DND-41 (cell line): Measurements from ENCODE around the gene SLC27A2.

Experiments
- ATAC-seq: fragments of 200-7000 bp; cut with Tn5 transposase; 3 replicates; pipeline ENCODE4 v1.9.1; 2021; ENCODE audit warnings: low read depth; ENCODE audit not compliant: insufficient read depth
- DNase-seq: peaks from one replicate; pipeline ENCODE4 v3.0.0-alpha.2; 2020
- H2AFZ ChIP-seq: 2 replicates; pipeline ENCODE4 v1.6.0; 2012; ENCODE audit warnings: low read depth, low read length
- H3K27ac ChIP-seq: 2 replicates; pipeline ENCODE4 v1.5.1; 2012; ENCODE audit warnings: low read length, inconsistent platforms
- H3K27me3 ChIP-seq: fragments of 200-600 bp; sonication (generic); 2 replicates; pipeline ENCODE4 v1.6.0; 2012; ENCODE audit warnings: low read length, mild to moderate bottlenecking, inconsistent platforms; ENCODE audit not compliant: insufficient read depth, poor library complexity
- H3K36me3 ChIP-seq: 2 replicates; pipeline ENCODE4 v1.5.1; 2012; ENCODE audit warnings: low read length, inconsistent platforms; ENCODE audit not compliant: insufficient read depth
- H3K4me1 ChIP-seq: 2 replicates; pipeline ENCODE4 v1.5.1; 2012; ENCODE audit warnings: mild to moderate bottlenecking, low read length; ENCODE audit not compliant: insufficient read depth
- H3K4me2 ChIP-seq: 2 replicates; pipeline ENCODE4 v1.6.0; 2012; ENCODE audit warnings: mild to moderate bottlenecking, moderate library complexity, low read length, inconsistent platforms; ENCODE audit not compliant: insufficient read depth
- H3K4me3 ChIP-seq, 2 experiments: fragments of 200-600 bp in 1 of 2; shearing (Covaris generic) in 1 of 2; 2 replicates each; pipeline ENCODE4 v1.5.1; 2012 to 2016; ENCODE audit warnings: inconsistent platforms in 2 of 2, low read length in 2 of 2, mild to moderate bottlenecking in 2 of 2, low read depth in 1 of 2, moderate library complexity in 1 of 2
- H3K79me2 ChIP-seq: 2 replicates; pipeline ENCODE4 v1.6.0; 2012; ENCODE audit warnings: low read length, inconsistent platforms; ENCODE audit not compliant: insufficient read depth
- H3K9ac ChIP-seq: 2 replicates; pipeline ENCODE4 v1.6.0; 2012; ENCODE audit warnings: low read depth, mild to moderate bottlenecking, inconsistent platforms, low read length, moderate library complexity
- H3K9me3 ChIP-seq: 2 replicates; pipeline ENCODE4 v1.5.1; 2012; ENCODE audit warnings: low read length, moderate library complexity, mild to moderate bottlenecking, inconsistent platforms; ENCODE audit not compliant: insufficient read depth, severe bottlenecking
- H4K20me1 ChIP-seq: 2 replicates; pipeline ENCODE4 v1.6.0; 2012; ENCODE audit warnings: low read length; ENCODE audit not compliant: insufficient read depth
- CTCF ChIP-seq: IDR thresholded peaks from 2 replicates; pipeline ENCODE4 v1.5.1; 2012; ENCODE audit warnings: borderline replicate concordance, low read length, moderate library complexity, mild to moderate bottlenecking; ENCODE audit not compliant: poor library complexity, severe bottlenecking; ENCODE audit errors: extremely low read depth
- EZH2 ChIP-seq: IDR thresholded peaks from 3 replicates; pipeline ENCODE4 v1.6.1; 2012; ENCODE audit warnings: borderline replicate concordance, low read depth, mild to moderate bottlenecking, moderate library complexity, low read length, inconsistent platforms; ENCODE audit not compliant: severe bottlenecking

SLC27A2 gene

DNA sequence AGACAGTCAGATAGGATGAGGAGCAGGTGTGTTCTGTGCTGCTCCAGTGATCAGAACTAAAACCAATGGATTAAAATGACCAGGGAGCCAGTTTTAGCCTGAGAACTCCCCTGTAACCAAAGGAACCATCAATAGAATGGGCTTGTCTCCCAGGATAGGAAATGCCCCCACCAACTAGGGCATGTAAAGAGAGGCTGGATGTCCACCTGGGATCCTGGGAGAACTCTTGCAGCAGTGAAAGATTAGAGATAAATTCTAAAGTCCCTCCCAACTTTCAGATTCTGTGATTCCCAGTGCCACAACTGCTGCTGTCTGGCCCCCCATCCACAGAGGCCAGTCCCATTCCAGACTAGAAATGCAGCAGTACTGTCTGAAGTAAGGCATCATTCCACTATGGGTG, 49.8 kb downstream of the SLC27A2 start:
- Histone ChIP-seq H2AFZ (no peak overlapping the region), H3K27ac (no peak overlapping the region), H3K27me3 (no peaks in the 10 kb centered on the region), H3K9me3 (no peaks in the 10 kb centered on the region), H3K36me3 (no peaks in the 10 kb centered on the region), H3K4me2 (no peak overlapping the region), H3K79me2 (no peaks in the 10 kb centered on the region), H4K20me1 (no peaks in the 10 kb centered on the region), H3K9ac (no peak overlapping the region), H3K4me1 (no peaks in the 10 kb centered on the region), H3K4me3 (no peak overlapping the region)
- TF ChIP-seq CTCF (no peak), EZH2 (no peak)
- no peak for DNase-seq
- ATAC-seq: no peak

DNA sequence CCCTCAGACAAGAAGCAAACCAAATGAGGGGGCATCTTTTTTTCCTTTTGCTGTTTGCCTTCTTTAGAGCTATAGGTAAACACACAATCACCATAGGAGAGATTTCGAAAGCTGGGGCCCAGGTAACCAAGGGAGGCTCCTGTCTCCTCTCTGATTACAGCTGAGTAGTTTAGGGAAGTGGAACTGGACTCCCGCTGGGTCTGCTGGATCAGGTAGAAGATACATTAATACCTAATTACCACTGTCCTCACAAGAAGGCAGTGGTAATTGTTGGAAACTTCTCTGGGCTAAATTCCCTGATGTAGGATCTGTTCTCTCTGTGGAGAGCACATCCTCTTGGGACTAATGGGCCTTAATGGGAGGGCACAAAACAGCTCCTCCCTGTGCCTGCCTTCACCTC, 50.8 kb downstream of the SLC27A2 start:
- H3K9me3 ChIP-seq: no peaks in the 10 kb centered on the region
- TF ChIP-seq CTCF (no peak), EZH2 (no peak)
- H3K27me3 ChIP-seq: no peaks in the 10 kb centered on the region
- no peak overlapping the region for H3K4me2 ChIP-seq
- no peak overlapping the region for H3K27ac ChIP-seq
- no peaks in the 10 kb centered on the region for H3K36me3 ChIP-seq
- no peak overlapping the region for H3K9ac ChIP-seq
- DNase-seq (no peak), ATAC-seq (no peak)
- H3K79me2 ChIP-seq: no peaks in the 10 kb centered on the region
- H4K20me1 ChIP-seq: no peaks in the 10 kb centered on the region
- no peak overlapping the region for H3K4me3 ChIP-seq
- H3K4me1 ChIP-seq: no peaks in the 10 kb centered on the region
- no peak overlapping the region for H2AFZ ChIP-seq

- no peak for DNase-seq
- Histone ChIP-seq H3K79me2 (no peaks in the 10 kb centered on the region), H3K9me3 (no peaks in the 10 kb centered on the region), H3K36me3 (no peaks in the 10 kb centered on the region), H3K27me3 (no peaks in the 10 kb centered on the region), H3K9ac (no peak overlapping the region), H3K4me2 (no peak overlapping the region), H2AFZ (no peak overlapping the region), H3K4me3 (no peak overlapping the region), H3K27ac (no peak overlapping the region), H3K4me1 (no peaks in the 10 kb centered on the region), H4K20me1 (no peaks in the 10 kb centered on the region)
- no peak for ATAC-seq
- TF ChIP-seq CTCF (no peak), EZH2 (no peak)
Measured at GRCh38 chr15:50233192-50233736, 51.3 kb downstream of the SLC27A2 start.

GRCh38 chr15:50234764-50235163, 52.8 kb downstream of the SLC27A2 start:
- no peak for DNase-seq

More at GRCh38 chr15:50234764-50235163, 52.8 kb downstream of the SLC27A2 start:
- TF ChIP-seq CTCF: no peak
- no peak for TF ChIP-seq EZH2
- no peak overlapping the region for H3K9ac ChIP-seq
- no peak overlapping the region for H3K4me3 ChIP-seq
- H3K9me3 ChIP-seq: no peaks in the 10 kb centered on the region
- H3K27ac ChIP-seq: no peak overlapping the region
- H2AFZ ChIP-seq: no peak overlapping the region
- H4K20me1 ChIP-seq: no peaks in the 10 kb centered on the region
- no peaks in the 10 kb centered on the region for H3K79me2 ChIP-seq
- H3K4me2 ChIP-seq: no peak overlapping the region
- H3K27me3 ChIP-seq: no peaks in the 10 kb centered on the region
- ATAC-seq: no peak
- no peaks in the 10 kb centered on the region for H3K4me1 ChIP-seq
- H3K36me3 ChIP-seq: no peaks in the 10 kb centered on the region
